Retinal pigment epithelial cell (primary cell): ENCODE results near the gene HTR3D.
A peak's percentile ranks its signal among the peaks of the same experiment; 100 is the strongest.

ENCODE experiments used
- DNase-seq: peaks from one replicate; pipeline ENCODE4 v3.0.0-alpha.2; 2010; ENCODE audit warnings: low read depth
- H3K4me3 ChIP-seq: 2 replicates; pipeline ENCODE4 v1.5.1; 2011; ENCODE audit warnings: mild to moderate bottlenecking, low read length, control low read depth, moderate library complexity
- CTCF ChIP-seq: conservative IDR thresholded peaks from 2 replicates; pipeline ENCODE4 v1.5.1; 2011; ENCODE audit warnings: low read depth, low read length, control low read depth, inconsistent platforms

Gene HTR3D

GRCh38 chr3:184077881-184078280, 46.3 kb downstream of the HTR3D start:
- no peak for DNase-seq
- no peak for TF ChIP-seq CTCF
- H3K4me3 ChIP-seq = no peak overlapping the region

- no peak for DNase-seq
- no peak for TF ChIP-seq CTCF
Observed at GRCh38 chr3:184078851-184079250, 47.3 kb downstream of the HTR3D start.

GRCh38 chr3:184081116-184081830, 49.7 kb downstream of the HTR3D start:
- no peak for TF ChIP-seq CTCF
- H3K4me3 ChIP-seq = no peak overlapping the region
- no peak for DNase-seq

More at GRCh38 chr3:184078851-184079250, 47.3 kb downstream of the HTR3D start:
- H3K4me3 ChIP-seq = no peak overlapping the region

- H3K4me3 ChIP-seq = no peak overlapping the region
- no peak for TF ChIP-seq CTCF
- DNase-seq = no peak
Observed at GRCh38 chr3:184082034-184082433, 50.5 kb downstream of the HTR3D start.

GRCh38 chr3:184082465-184082864, 50.9 kb downstream of the HTR3D start:
- H3K4me3 ChIP-seq = no peak overlapping the region

GRCh38 chr3:184085389-184085852, 53.9 kb downstream of the HTR3D start:
- peak; percentile 34 for DNase-seq
- TF ChIP-seq CTCF = no peak
- H3K4me3 ChIP-seq = no peak overlapping the region

More at GRCh38 chr3:184082465-184082864, 50.9 kb downstream of the HTR3D start:
- no peak for TF ChIP-seq CTCF
- no peak for DNase-seq
